ENCODE data around the gene ERICH3. TPM values are rescaled to one million over a fixed set of nuclear protein-coding genes. Genes with fewer than 3 reads are reported as not detected.

The ERICH3 gene
- total and polyA plus RNA-seq, 9 donors, result 0.05 to 10.9 (median 0.48) TPM

DNA sequence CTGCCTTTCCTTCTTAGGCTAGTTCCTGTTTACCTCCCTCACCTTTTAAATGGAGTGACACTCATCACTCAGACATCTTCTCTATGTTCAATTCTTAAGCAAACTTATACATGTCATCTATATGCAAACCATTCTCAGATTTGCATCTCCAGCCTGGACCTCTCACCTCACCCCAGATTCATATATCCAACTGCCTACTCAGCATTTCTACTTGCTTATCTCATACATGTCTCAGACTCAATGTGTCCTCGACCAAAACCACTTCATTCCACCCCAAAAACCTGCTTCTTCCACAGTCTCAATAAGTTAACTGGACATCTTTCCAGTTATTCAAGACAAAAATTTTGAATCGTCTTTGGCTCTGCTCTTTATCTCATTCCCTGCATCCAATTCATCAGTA, 62.6 kb downstream of the ERICH3 start:
- 65 to 83% (median 70%) methylated on average over 2 of the region's 2 CpGs for WGBS, 3 donors
- Histone ChIP-seq H3K4me3 (no peak overlapping the region), H3K36me3 (no peaks in the 10 kb centered on the region), H3K9me3 (no peaks in the 10 kb centered on the region), H3K4me1 (ENCODE audit: insufficient read depth) (no peaks in the 10 kb centered on the region), H3K27ac (no peak overlapping the region), H3K27me3 (no peaks in the 10 kb centered on the region)
- TF ChIP-seq, protein P1, sequence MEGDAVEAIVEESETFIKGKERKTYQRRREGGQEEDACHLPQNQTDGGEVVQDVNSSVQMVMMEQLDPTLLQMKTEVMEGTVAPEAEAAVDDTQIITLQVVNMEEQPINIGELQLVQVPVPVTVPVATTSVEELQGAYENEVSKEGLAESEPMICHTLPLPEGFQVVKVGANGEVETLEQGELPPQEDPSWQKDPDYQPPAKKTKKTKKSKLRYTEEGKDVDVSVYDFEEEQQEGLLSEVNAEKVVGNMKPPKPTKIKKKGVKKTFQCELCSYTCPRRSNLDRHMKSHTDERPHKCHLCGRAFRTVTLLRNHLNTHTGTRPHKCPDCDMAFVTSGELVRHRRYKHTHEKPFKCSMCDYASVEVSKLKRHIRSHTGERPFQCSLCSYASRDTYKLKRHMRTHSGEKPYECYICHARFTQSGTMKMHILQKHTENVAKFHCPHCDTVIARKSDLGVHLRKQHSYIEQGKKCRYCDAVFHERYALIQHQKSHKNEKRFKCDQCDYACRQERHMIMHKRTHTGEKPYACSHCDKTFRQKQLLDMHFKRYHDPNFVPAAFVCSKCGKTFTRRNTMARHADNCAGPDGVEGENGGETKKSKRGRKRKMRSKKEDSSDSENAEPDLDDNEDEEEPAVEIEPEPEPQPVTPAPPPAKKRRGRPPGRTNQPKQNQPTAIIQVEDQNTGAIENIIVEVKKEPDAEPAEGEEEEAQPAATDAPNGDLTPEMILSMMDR (IDR thresholded peaks at IDR 0.05), result no peak
- TF ChIP-seq EP300 (IDR thresholded peaks at IDR 0.05), result no peak
- no peak for TF ChIP-seq POLR2A (IDR thresholded peaks at IDR 0.05)
- DNase-seq, result no peak
- intact Hi-C loops (cut with DNase I), result no loop called here

DNA sequence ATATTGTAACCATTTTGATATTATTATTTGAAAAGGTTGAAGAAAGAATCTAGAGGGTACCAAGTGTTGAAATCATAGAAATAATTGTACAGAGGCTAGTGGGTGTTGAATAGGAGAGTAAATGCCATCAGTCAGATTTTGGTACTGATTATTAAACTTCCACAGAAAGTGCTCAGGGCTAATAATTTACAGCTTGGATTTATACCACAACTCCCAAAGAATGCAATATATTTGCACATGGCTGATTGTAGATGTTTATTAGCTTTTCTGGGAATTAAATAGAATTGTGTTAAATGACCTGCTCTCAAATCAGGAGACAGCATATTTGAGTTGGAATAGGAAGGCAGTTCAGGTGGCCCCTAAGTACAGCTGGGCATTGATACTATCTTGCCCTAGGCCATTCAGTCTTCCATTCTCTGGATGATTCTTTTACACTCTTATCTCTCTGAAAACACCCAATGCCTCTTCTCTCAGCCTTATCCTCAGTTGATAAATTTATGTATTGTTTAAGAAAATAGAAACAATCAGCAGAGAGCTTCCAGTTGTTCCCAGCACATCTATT, 63.7 kb downstream of the ERICH3 start:
- TF ChIP-seq EP300 (IDR thresholded peaks at IDR 0.05) (no peak), POLR2A (IDR thresholded peaks at IDR 0.05) (no peak)
- TF ChIP-seq, protein P1 (IDR thresholded peaks at IDR 0.05), result no peak
- Histone ChIP-seq H3K9me3 (no peaks in the 10 kb centered on the region), H3K4me3 (no peak overlapping the region), H3K4me1 (ENCODE audit: insufficient read depth) (no peaks in the 10 kb centered on the region), H3K27me3 (no peaks in the 10 kb centered on the region), H3K36me3 (no peaks in the 10 kb centered on the region), H3K27ac (no peak overlapping the region)
- intact Hi-C loops (cut with DNase I), result no loop called here
- DNase-seq, result no peak

DNA sequence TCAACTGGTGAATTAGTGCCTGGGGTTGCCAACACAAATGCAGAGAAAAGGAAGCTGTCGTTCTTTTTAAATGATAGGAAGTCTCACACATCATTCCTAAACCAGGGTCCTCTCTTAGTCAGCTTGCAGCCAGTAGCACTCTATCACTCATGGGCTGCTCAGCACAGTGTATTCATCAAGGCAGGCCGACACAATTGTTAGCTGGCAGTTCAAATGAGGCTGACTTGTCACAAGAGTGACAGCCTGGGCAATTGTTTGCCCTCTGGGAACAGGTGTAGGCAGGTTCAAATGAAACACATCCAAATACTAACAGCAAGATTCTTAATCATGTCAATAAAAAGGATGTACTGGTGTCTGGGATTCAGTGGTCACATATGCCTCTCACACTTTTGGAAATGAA, 76.9 kb downstream of the ERICH3 start:
- Histone ChIP-seq H3K4me3 (no peak overlapping the region), H3K9me3 (no peaks in the 10 kb centered on the region), H3K36me3 (no peaks in the 10 kb centered on the region), H3K27me3 (no peaks in the 10 kb centered on the region), H3K4me1 (ENCODE audit: insufficient read depth) (no peaks in the 10 kb centered on the region), H3K27ac (no peak overlapping the region)
- 72 to 79% (median 73%) methylated on average over 2 of the region's 2 CpGs for WGBS, 3 donors
- TF ChIP-seq EP300 (IDR thresholded peaks at IDR 0.05) (no peak), POLR2A (IDR thresholded peaks at IDR 0.05) (no peak)
- TF ChIP-seq, protein P1 (IDR thresholded peaks at IDR 0.05), result no peak
- intact Hi-C loops (cut with DNase I), result no loop called here
- DNase-seq, result no peak

DNA sequence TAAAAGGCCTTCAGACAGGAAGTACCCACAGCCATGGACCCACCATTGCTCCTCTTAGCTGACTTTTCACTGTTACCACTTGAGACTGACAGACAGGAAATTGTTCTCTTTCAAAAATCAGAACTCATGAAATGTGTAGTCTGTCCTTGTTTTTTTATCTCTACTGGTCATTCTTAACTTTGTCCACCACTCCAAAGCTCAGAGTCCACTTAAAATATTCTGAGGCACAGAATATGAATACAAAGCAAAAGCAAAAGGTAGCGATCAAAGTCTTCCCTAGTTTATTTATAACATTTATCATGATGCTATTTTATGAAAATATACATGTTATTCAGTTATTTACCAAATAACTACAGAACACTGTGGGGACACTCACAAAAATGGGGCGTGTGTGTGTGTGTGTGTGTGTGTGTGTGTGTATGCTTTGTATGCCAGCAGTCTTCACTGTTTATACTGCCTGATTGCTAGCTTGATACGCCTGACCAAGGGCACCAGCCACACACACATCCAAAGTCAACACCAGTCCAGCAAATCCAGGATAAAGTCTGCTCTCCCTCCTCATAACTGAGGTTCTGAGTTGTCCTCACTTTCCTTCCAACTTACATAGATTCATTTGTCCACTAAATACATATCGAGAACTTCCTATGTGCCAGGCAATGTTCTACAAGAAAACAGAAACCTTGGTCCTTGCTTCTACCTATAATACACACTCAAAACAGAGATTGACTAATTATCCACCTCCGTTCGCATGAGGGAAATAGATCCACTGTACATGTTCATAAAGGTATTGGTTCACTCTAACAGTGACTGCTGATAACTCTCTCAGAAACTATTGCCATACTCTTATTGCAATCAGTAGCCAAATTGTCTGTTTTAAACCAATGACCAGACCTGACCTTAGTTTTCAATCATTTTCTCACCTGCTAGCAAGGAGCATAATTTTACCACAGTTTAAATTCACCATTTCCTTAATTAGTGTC, 79.4 kb downstream of the ERICH3 start:
- TF ChIP-seq, protein P1 (IDR thresholded peaks at IDR 0.05), result no peak
- TF ChIP-seq POLR2A (IDR thresholded peaks at IDR 0.05) (no peak), EP300 (IDR thresholded peaks at IDR 0.05) (no peak)
- DNase-seq, result no peak
- no peak overlapping the region for H3K27ac ChIP-seq
- 72 to 92% (median 92%) methylated on average over 6 of the region's 6 CpGs for WGBS, 3 donors
- no peaks in the 10 kb centered on the region for H3K9me3 ChIP-seq
- intact Hi-C loops (cut with DNase I), result no loop called here
- no peak overlapping the region for H3K4me3 ChIP-seq
- no peaks in the 10 kb centered on the region for H3K4me1 ChIP-seq (ENCODE audit: insufficient read depth)
- H3K36me3 ChIP-seq, result no peaks in the 10 kb centered on the region
- H3K27me3 ChIP-seq, result no peaks in the 10 kb centered on the region

Data from ovary (tissue), 9 donors.